Measurements from ENCODE around the gene UGT1A9.
"Not testable (repeated sequence)": the region's sequence is repeated elsewhere in the genome, so short reads cannot be mapped to it uniquely, and the experiment has no call there.

The UGT1A9 gene

DNA sequence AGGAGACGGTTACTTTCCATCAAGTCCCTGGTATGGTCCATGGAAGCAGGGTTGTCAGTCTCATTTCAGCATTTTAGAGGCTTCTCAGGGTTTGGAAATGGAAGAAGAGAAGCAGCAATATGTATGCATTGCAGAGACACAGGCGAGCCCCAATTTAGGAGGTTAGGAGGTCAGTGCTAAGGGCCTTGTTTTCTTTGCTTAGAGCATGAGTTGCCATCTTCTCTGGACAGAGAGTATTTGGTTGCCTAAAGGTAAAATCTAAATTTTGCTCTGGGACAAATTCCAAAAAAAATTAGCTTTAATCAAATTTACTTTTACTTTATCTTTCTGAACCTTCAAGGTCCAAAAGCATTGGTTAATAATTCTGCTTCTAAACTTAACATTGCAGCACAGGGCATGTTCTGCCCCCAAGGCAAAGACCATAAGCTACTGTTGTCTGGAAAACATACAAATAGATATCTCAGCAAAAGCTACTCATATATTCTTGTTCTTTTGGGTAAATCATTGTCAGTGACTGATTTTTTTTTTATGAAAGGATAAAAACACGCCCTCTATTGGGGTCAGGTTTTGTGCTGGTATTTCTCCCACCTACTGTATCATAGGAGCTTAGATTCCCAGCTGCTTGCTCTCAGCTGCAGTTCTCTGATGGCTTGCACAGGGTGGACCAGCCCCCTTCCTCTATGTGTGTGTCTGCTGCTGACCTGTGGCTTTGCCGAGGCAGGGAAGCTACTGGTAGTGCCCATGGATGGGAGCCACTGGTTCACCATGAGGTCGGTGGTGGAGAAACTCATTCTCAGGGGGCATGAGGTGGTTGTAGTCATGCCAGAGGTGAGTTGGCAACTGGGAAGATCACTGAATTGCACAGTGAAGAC, at the start of gene UGT1A9:
TSS of gene UGT1A9 (plus strand) at position 609 of the 872 bp plus-strand sequence. CDS start at position 646, 37 bp downstream.
- no peak within 1 kb of the TSS for H3K27ac ChIP-seq
- H4K20me1 ChIP-seq, result no peaks in the 10 kb centered on the region
- H3K9ac ChIP-seq, result no peak within 1 kb of the TSS
- no peaks in the 10 kb centered on the region for H3K4me1 ChIP-seq
- no peaks in the 10 kb centered on the region for H3K27me3 ChIP-seq
- H3K9me3 ChIP-seq (replicated peaks in 1 of 11), result no peaks in the 10 kb centered on the region
- H3K4me3 ChIP-seq, result no peak within 1 kb of the TSS
- H3K36me3 ChIP-seq, result no peaks in the 10 kb centered on the region
- H3K4me2 ChIP-seq, result no peak within 1 kb of the TSS
- TF ChIP-seq Cebpa-rat (IDR thresholded peaks at IDR 0.05), result no peak

DNA sequence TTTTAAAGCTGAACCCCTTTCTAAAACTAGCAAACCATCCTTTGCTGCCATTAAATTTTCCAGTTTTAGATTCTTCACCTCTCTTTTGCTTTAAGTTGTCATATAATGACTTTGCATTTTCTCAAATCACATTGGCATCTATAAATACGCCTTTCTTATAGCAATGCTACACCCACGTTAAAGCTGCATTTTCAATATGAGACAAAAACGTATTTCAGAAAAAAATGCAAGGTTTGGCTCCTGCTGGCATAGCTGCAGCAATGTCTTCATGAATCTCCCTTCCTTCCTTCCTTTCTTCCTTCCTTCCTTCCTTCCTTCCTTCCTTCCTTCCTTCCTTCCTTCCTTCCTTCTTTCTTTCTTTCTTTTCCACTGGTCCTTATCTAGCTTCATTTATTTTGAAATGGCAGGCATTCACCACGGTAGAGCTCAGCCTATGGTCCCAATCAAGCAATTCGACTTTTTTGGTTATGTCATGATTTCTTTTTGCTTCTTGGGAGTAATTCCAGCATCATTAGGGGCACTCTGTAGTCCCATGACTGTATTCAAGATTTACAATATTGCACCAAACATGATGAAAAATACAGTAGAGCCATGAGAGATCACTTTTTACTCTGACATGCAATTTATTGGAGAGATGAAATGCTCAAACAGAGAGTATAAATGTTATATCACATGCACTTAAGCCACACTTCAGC, 44.2 kb upstream of the UGT1A9 start:
- H3K27me3 ChIP-seq, result no peaks in the 10 kb centered on the region
- H3K9ac ChIP-seq, result no peak overlapping the region
- no peaks in the 10 kb centered on the region for H3K36me3 ChIP-seq
- H3K9me3 ChIP-seq (replicated peaks in 1 of 11), result peaks cover 13 to 31% (median 21%) of the 10 kb centered on the region in 11 experiments; a peak in 20 of 22 replicates
- TF ChIP-seq Cebpa-rat (IDR thresholded peaks at IDR 0.05), result no peak
- H4K20me1 ChIP-seq, result no peaks in the 10 kb centered on the region
- H3K4me3 ChIP-seq, result no peak overlapping the region
- no peak overlapping the region for H3K27ac ChIP-seq
- no peak overlapping the region for H3K4me2 ChIP-seq
- H3K4me1 ChIP-seq, result no peaks in the 10 kb centered on the region

DNA sequence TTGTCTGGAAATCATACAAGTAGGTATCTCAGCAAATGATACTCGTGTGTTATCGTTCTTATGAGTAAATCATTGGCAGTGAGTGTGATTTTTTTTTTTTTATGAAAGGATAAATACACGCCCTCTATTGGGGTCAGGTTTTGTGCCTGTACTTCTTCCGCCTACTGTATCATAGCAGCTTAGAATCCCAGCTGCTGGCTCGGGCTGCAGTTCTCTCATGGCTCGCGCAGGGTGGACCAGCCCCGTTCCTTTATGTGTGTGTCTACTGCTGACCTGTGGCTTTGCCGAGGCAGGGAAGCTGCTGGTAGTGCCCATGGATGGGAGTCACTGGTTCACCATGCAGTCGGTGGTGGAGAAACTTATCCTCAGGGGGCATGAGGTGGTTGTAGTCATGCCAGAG, 35.4 kb upstream of the UGT1A9 start, which contains the start of gene UGT1A10:
TSS of gene UGT1A10 (plus strand) at position 143 of the 400 bp plus-strand sequence. CDS start at position 218, 75 bp downstream.
- H3K4me1 ChIP-seq, H3K27ac ChIP-seq, H4K20me1 ChIP-seq, H3K27me3 ChIP-seq, H3K36me3 ChIP-seq, H3K9ac ChIP-seq, H3K4me2 ChIP-seq, H3K4me3 ChIP-seq: not testable (repeated sequence)
- 0 out of 22 replicates have a peak, but pooled peaks cover 0 to 12% (median 0%) of the 10 kb centered on the region in 11 experiments for H3K9me3 ChIP-seq (replicated peaks in 1 of 11)

DNA sequence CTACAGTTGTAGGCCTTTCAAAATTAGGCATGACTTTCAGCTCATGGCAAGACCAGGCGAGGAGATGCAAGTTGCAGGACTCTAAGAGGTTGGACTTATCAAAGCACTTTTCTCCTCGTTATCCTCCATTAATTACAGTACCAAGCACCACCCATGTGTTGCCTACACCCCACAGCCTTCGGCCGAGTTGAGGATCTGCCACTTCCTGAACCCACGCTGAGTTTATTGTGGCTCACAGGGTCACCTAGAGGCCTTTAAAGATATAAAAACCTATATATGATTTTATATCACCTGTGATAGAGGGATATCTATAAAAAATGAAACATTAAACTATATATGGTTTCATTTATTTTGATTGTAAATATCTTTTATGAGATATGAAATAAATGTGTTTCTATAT, 32.9 kb upstream of the UGT1A9 start:
- Histone ChIP-seq H3K4me1 (no peaks in the 10 kb centered on the region), H3K27me3 (no peaks in the 10 kb centered on the region), H3K9me3 (replicated peaks in 1 of 11) (peaks cover 13 to 26% (median 22%) of the 10 kb centered on the region in 11 experiments; a peak in 19 of 22 replicates), H3K36me3 (no peaks in the 10 kb centered on the region), H3K9ac (no peak overlapping the region), H3K27ac (no peak overlapping the region), H4K20me1 (no peaks in the 10 kb centered on the region), H3K4me3 (no peak overlapping the region), H3K4me2 (no peak overlapping the region)
- no peak for TF ChIP-seq Cebpa-rat (IDR thresholded peaks at IDR 0.05)

DNA sequence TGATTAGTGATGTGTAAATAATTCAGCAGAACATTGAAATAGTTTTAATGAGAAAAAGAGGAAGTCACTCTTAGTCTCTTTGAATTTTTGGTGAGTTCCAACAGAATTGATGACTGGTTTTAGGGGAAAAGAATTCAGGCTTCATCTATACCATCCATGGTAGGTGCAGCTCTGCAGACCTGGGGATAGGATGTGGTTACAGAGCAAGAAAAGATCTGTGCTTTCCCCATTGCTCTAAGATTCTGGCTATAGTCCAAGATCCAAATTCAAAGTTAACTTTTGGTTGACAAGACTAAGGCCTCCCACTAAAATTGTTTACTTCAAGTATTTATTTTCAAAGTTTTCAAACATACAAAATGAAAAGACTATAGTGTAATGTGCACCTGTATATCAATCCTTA, 31.8 kb upstream of the UGT1A9 start:
- H3K36me3 ChIP-seq, result no peaks in the 10 kb centered on the region
- H3K4me3 ChIP-seq, result no peak overlapping the region

DNA sequence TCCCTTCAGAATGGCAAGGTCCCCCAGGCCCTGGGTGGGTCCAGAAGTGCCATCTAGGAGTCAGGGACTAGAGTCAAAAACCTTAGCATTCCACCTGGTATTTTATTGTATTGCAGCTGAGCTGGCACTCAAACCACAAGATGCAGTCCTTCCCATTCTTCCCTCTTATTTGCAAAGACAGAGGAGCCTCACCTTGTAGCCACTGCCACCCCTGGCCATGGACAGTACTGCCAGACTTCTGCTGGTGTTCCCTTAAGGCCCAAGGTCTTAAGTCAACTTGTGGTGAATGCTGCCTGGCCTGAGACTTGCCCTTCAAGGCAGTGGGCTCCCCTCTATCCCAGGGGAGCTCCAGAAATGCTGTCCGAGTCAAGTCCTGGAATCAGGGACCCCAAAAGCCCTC, 28.6 kb upstream of the UGT1A9 start:
- Histone ChIP-seq H3K9ac (no peak overlapping the region), H4K20me1 (no peaks in the 10 kb centered on the region), H3K4me2 (no peak overlapping the region), H3K36me3 (no peaks in the 10 kb centered on the region; a peak in 2 of 22 replicates), H3K4me3 (no peak overlapping the region), H3K27me3 (no peaks in the 10 kb centered on the region), H3K27ac (no peak overlapping the region), H3K9me3 (replicated peaks in 1 of 11) (peaks cover 46 to 66% (median 57%) of the 10 kb centered on the region in 11 experiments), H3K4me1 (no peaks in the 10 kb centered on the region)
- TF ChIP-seq Cebpa-rat (IDR thresholded peaks at IDR 0.05), result no peak

More for the DNA sequence above, 31.8 kb upstream of the UGT1A9 start:
- no peaks in the 10 kb centered on the region for H3K4me1 ChIP-seq
- H3K27me3 ChIP-seq, result no peaks in the 10 kb centered on the region
- no peak for TF ChIP-seq Cebpa-rat (IDR thresholded peaks at IDR 0.05)
- no peak overlapping the region for H3K4me2 ChIP-seq
- H3K27ac ChIP-seq, result no peak overlapping the region
- no peaks in the 10 kb centered on the region for H4K20me1 ChIP-seq
- H3K9ac ChIP-seq, result no peak overlapping the region
- H3K9me3 ChIP-seq (replicated peaks in 1 of 11), result peaks cover 21 to 36% (median 32%) of the 10 kb centered on the region in 11 experiments

DNA sequence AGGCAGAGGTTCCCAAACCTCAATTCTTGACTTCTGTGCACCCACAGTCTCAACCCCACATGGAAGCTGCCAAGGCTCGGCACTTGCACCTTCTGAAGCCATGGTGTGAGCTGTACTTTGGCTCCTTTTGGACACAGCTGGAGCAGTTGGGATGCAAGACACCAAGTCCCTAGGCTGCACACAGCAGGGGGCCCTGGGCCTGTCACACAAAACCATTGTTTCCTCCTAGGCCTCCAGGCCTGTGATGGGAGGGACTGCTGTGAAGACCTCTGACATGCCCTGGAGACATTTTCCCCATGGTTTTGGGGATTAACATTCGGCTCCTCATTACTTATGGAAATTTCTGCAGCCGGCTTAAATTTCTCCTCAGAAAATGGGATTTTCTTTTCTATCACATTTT, 25.7 kb upstream of the UGT1A9 start:
- not testable (repeated sequence) for H3K4me2 ChIP-seq, H3K27me3 ChIP-seq, H3K27ac ChIP-seq, H4K20me1 ChIP-seq, H3K4me3 ChIP-seq, H3K9ac ChIP-seq, H3K36me3 ChIP-seq, H3K4me1 ChIP-seq
- H3K9me3 ChIP-seq (replicated peaks in 1 of 11), result peaks cover 46 to 66% (median 57%) of the 10 kb centered on the region in 11 experiments

DNA sequence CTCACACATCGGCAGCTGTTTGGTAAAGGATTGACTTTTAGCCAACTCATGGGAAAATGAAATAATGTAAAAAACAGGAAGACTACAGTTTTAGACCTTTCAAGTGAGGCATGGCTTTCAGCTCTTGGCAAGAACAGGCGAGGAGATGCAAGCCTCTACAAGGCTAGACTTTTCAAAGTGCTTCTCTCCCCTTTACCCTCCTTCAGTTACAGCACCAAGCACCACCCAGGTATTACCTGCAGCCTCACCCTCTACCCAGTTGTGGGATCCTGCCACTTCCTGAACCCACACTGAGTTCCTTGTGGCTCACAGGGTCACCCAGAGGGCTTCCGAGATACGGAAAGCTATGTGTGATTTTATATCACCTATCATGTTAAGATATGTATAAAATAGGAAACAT, 20.7 kb upstream of the UGT1A9 start:
- Histone ChIP-seq H3K4me3 (no peak overlapping the region), H3K27me3 (no peaks in the 10 kb centered on the region), H3K36me3 (no peaks in the 10 kb centered on the region; a peak in 1 of 22 replicates), H3K27ac (no peak overlapping the region), H3K9me3 (replicated peaks in 1 of 11) (peaks cover 12 to 19% (median 14%) of the 10 kb centered on the region in 11 experiments), H3K4me1 (no peaks in the 10 kb centered on the region), H3K9ac (no peak overlapping the region), H3K4me2 (no peak overlapping the region), H4K20me1 (no peaks in the 10 kb centered on the region)
- TF ChIP-seq Cebpa-rat (IDR thresholded peaks at IDR 0.05), result no peak

DNA sequence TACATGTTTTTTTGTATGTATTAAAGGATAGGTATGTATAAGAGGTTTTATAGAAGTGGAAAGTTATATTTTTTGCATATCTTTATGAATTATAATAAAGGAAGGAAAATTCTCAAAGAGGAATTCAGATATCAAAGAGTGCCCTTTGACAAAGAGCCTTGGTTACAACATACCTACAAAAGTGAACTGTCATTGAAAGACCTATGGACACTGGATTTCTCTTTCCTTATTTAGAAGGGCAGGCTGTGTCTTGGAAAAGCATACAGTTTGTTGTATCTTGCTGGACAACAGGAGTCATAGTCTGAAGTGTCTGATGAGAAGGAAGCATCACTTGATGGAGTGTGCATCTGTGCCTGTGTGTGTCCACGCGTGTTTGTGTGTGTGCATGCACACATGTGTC, 20.3 kb upstream of the UGT1A9 start:
- Histone ChIP-seq H3K4me2 (no peak overlapping the region), H3K4me3 (no peak overlapping the region), H3K27me3 (no peaks in the 10 kb centered on the region), H4K20me1 (no peaks in the 10 kb centered on the region), H3K4me1 (no peaks in the 10 kb centered on the region), H3K9ac (no peak overlapping the region), H3K27ac (no peak overlapping the region), H3K9me3 (replicated peaks in 1 of 11) (peaks cover 8 to 14% (median 10%) of the 10 kb centered on the region in 11 experiments), H3K36me3 (no peaks in the 10 kb centered on the region)
- no peak for TF ChIP-seq Cebpa-rat (IDR thresholded peaks at IDR 0.05)

Measured in BLaER1 treated with 17β-estradiol and CSF1 and Interleukin-3, amounts not matched to agents 10 nM and 100 nM (cell line).